Fibroblast of gingiva (primary cell): Measurements from ENCODE around the gene DTNBP1.

ENCODE experiments used
- DNase-seq: peaks from one replicate; pipeline ENCODE4 v3.0.0-alpha.2; 2011; ENCODE audit warnings: low read depth

DTNBP1 gene

DNA sequence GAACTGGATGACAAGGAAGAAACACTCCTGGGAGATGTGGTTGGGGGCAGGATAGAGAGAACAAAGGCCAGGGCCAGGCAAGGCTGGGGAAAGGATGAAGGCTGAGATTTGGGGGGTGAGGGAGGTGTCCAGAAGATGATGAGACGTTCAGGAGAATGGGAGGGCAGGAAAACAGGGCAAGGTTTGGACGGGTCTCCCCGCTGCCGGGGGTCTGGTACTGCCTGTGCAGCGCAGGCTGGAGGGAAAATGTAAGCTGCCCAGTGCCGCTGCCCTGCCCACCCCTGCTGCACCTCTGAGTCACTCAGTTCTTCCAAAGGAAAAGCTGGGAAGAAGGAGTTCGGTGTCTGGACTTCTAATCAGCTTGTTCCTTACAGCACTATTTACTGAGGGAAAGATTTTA is 130.9 kb downstream of the DTNBP1 start:
- DNase-seq: no peak

DNA sequence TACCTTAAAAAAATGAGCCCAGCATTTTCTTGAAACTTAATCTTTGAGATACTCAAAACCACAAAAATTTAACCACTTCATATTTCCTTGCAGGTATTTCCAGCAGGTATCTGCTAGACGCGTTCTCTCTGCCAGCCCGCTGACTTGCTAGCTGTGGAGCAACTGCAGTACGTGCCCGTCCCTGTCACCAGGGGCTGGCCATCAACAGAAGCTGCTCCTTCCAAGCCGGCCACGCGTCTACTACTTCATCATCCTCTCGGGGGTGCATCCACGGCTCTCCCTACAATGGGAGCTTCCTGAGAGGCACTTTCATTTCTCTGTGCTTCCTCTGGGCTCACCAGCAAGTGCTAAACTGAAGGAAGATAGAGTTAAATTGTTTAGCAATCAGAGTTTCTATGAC is 132.4 kb downstream of the DTNBP1 start:
- DNase-seq: no peak

DNA sequence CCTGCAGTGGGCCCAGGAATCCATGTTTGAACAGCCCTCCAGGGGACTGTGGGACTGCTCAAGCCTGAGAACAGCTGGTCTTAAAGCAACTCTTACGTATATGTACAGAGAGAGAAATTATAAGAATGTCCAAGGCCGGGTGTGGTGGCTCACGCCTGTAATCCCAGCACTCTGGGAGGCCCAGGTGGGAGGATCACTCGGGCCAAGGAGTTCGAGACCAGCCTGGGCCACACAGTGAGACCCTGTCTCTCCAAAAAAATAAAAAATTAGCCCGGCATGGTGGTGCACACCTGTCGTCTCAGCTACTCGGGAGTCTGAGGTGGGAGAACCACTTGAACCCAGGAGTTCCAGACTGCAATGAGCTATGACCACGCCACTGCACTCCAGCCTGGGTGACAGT is 134.0 kb downstream of the DTNBP1 start:
- DNase-seq: no peak

DNA sequence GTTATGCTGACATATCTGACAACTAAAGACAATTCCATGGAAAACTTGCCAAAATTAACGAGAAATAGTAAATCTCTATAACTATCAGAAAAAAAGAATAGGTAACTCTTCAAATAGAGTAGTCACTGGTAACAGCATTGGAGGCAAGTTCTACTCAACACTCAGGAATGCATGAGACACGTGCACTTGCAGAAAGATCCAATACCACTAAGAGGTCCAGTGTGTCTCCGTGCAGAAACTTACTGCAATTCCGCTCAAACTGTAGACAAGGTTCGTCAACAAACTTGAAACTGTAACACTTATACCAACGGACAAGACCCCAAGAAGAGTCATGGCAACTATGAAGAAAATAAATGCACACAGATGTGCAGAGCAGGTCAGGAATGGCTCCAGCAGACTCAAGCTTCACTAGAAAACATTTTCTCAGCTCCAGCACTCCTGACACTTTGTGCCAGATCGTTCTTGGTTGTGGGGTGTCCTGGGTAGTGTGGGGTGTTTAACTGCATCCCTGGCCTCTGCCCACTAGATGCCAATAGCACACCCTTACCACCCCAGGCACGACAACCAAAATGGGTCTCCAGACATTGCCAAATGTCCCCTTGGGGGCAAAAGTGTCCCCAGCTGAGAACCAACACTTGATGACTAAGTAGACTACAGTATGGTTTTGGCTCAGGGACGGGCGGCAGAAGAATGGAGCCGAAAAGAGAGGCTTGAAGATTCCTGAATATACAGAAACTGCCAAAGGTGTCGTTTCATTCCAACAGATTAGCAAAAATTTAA is 134.8 kb downstream of the DTNBP1 start:
- DNase-seq: no peak

DNA sequence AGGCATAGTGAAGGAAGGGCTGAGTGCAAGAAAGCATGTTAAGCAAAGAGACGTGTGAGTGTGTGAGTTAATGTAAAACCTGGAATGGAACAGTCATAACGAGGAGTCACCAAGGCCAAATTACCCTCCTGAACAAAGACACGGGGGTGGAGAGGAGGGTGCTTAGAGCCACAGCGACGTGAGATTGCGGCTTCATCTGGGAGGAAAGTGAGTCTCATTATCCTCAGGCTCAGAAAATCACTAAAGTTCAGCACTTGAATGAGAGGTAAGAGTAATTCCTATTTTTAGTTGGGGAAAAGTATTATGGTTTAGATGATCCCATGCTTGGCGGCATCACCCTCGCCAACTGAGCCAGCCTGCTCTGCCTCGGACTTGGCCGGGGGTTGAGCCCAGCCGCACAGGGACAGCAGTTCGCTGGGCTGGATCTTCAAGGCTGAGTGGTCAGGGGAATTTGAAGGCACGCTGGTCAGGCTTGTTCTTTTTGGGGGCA is 136.6 kb downstream of the DTNBP1 start:
- no peak for DNase-seq

DNA sequence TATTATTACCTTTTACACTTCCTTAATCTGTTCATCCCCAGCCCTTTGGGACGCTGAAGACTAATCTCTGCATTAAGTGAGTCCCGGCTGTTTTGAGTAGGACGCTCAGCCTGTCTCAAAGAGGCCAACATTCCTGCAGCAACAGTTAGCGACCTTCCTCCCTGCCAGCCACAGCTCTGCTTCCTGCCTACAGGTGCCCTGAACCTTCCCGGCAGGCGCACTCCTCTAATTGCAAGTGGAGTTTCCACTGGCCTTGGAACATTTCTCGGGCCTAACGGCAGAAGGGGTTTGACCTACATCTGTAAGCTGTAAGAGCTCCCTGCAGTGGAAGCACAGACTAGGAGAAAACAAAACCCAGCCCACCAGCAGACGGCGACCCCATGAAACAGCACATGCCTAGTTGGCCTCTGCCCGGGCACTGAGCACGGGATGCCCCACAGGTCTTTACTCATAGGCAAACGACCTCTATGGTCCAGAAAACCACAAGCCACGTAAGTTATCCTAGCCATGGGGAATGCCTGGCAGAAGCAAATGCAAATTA is 137.9 kb downstream of the DTNBP1 start:
- DNase-seq: no peak

DNA sequence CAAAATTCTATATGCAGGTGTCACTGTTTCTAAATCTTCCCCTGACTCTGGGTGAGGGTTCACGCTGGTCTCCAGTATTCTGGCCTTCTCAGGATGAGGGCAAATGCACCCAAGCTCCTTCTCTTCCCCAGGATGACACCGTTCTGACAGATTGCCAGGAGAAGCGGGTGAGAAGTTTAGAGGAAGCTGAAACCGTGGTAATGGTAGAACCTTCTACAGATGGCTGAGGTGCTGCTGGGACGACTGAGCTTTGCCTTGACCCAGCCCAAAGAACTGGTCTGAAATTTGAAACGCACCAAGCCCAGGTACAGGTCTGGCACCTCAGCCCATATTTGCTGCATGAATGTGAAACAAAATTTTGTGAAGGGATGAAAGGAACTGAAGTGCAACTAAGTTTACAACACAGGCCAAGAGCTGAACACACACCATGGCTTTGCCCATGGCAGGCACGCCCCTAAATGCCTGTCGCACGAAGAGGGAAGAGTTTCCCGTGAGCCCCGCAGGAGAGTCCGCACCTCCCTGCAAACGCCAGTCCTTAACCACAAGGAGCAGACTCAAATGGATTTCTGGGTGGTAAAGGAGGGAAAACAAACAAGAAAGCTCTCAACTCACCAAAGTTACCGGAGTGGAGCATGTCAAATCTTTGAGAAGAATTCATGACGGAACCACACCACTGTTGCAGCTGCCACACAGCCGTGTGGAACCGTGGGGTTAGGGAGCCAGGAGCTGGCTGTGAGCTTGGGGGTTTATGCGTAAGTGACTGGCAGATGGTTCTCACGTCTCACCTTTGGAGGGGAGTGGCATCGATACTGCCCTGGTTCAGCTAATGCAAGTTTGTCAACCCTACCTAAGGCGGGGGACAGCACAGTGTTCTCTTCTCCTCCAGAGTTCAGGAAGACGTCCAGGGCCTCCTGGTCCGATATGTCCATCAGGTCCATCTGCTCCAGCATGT is 138.9 kb downstream of the DTNBP1 start:
- no peak for DNase-seq

DNA sequence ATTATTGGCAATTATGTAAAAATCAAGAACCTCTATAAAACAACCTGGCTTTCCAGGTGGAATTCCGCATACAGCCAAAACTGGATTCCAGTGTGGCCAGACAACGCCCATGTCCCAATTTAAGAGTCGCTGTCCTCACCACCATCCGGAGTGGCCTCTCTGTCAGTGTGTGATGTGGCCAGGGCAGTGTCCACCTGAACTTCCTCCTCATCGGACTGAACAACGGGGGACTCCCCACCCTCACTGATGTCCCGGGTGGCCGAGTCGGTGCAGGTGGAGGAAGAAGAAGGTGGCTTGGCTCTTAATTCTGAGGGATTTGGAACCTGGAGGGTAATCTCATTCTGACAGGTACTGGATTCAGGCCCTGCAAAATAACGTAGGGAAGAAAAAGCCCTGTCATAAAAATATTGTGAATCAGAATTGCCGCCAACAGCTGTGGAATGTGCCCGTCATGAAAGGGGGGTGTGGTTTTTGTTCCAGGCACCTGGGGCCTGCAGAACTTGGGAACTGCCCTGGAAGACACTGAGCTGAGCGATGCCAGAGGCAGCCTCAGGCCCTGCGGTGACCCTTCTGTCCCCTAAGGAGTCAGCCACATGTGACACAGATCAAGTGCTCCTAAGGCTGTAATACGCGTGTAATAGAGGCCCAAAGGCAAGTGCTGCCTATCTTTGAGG is 139.8 kb downstream of the DTNBP1 start:
- no peak for DNase-seq

DNA sequence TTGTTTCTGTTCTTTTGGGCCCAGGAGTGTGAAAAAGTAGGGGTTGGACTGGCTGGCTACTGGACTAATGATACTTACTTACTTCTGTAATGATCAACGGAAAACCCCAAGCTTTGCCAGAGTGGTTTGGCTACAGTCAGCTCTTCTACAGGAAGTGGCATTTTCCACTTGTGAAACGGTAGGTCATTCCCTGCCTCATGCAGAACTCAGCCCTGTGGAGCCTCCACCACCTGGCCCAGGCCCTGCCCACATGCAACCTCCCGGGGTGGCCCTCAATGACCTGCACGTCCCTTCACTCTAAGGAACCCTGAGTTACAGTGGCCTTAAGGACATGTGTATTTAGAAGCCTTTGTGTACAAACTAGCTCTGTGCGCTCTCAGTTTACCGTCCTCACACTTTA is 140.4 kb downstream of the DTNBP1 start:
- peak; percentile 36 for DNase-seq

DNA sequence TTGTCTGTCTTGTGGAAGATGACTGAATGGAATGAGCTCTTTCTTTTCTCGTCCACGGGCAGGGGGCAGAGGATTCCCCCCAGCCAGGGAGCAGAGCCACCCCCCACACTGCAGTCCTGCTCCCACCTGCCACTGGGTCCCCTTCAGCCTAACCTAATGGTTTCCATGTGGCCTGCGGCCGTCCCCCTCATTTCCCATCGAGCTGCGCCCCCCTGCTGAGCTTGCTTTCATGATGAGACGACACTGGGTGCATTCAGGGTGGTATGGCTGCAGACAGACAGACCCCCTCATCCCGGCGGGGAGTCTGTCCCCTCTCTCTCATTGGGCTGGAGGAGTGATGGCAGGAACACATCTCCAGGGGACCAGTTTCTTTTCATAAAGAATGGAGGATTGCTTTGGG is 140.8 kb downstream of the DTNBP1 start:
- DNase-seq: no peak

DNA sequence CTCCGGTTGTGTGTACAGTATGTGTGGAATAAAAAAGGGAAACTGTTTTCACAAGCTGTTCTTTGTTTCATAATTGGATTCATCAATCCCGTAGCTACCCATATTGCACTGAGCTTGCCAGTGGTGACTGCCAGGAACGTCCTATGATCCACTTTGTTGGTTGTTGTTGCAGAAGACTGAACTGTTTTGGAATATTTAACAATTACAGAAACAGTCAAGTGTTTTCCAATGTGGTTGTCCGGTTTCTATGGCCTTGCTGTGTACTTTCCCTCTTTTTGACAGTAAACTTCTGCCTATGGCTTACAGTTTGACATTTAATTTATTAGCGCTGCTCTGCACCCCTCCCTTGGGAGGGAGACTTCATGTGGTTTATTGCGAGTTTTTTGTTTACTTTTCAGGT is 141.2 kb downstream of the DTNBP1 start:
- peak; percentile 40 for DNase-seq

DNA sequence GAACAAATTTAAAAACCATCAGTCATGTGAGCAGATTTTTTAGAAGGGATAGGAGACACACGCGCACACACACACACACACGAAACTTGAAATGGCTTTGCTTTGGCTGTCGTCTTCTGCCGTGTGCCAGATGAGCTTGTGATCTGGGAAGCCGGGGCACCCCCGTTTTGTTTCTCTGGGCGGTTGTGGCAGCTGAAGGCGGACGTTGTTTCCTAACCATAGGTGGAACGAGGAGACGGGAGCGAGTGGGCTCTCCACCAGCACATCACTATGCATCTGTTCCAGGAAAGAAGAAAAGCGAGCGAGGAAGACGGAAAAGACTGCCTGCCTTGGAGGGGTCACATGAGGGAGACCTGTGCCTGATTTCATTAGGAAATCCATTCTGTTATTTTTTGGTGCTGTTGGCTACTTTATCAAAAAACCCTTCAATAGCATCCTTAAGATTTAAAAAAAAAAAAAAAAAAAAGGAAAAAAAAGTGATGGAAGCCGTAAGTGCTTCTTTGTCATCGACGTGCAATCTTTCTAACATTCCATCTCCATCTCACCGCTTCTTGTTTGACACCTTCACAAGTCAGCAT is 142.1 kb downstream of the DTNBP1 start:
- DNase-seq: no peak

DNA sequence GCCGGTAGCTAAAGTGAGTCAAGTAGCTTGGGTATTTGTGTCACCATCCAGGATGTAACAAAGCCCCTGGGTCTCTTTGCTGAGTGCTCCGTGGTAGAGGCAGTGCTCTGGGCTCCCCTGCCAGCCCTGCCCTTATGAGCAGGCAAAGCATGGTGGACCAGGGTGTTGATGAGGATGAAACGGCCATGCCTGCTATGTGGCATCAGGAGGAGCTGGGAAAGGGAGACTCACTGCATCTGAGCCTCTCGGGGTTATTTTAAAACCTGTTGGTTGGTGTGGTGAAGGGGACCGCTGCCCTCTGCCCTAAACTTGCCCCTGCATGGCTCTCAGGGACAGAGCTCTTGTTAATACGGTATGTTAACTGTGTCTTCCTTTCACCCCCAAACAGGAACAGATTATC is 143.1 kb downstream of the DTNBP1 start:
- no peak for DNase-seq

DNA sequence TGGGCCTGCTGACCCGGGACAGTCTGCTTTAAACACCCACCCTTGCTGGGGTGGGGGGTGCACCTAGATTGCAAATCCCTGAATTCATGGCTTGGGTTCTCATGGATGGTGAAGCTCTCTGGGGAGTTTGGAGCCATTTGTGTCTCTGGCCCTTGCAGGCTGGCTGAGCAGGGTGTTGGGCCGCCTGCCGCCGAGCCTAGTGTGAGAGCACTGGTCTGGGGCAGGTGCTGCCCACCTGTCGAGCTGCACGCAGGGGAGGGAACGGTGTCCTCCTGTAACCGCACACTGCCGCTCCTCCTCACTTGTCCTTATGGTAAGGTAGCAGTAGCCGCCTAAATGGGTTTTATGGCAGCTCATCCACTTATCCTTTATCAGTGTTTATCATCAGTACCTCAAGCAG is 143.9 kb downstream of the DTNBP1 start:
- no peak for DNase-seq

DNA sequence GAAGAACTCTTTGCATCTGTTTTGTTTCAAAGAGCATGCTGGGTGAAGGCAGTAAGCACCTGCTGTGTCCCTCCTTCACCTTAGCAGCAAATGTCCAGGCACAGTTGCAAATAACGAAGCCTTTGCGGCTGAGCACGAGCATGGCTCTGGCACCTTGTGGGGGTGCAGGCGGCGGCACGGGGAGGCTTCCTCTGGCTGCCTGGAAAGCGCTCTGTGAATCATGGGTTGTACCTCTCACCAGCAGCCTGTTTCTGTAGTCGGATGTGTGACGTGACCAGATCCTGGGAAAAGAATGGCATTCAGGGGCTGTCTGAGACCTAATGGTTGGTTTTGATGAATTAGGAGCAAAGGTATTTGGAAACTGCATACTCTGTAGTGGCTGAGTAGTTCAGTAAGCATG is 144.8 kb downstream of the DTNBP1 start:
- DNase-seq: no peak

DNA sequence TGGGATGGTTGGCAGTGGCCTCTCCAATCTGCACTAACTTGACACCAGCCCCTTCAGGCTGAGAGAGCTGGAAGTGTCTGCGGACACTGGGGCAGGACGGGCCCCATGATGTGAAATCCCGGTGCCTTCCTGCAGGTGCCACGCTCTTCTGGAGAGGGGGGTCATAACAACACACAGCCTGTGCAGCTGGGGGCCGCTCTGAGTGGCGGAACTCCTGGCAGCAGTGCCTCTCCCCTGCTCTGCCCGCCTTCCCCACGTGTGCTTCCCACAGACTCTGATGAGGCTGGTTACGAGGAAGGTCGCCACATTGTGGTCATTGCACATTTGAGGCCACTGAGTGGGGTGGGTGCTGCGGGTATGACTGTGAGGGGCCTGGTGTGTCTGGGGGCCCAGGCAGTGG is 145.2 kb downstream of the DTNBP1 start:
- no peak for DNase-seq

DNA sequence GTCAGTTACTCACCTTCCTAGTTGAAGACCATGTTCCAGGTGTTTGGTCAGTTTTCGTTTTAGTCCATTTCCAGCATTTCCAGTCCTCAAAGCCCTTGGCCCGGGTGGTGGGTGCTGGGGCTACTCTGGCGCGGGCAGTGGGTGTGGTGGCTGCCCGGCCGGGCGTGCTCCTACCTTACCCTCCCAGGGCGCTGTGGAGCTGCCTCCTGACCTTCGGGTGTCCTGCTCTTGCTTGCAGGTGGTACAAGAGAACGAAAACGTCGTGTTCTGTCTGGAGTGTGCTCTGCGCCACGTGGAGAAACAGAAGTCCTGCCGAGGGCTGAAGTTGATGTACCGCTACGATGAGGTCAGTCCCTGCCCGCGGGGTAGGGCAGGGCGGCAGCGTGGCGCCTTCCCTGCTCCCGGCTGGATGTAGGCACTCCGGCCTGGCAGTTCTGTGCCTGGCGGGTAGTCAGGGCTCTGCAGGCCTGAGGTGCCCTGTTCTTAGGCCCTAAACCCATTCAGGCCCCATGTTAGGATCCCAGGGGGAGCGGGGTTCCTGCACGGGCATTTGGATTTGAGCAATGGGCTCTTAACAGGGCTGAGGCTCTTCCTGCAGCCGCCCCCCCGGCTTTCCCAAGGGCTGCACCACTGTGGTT is 145.8 kb downstream of the DTNBP1 start:
- no peak for DNase-seq

DNA sequence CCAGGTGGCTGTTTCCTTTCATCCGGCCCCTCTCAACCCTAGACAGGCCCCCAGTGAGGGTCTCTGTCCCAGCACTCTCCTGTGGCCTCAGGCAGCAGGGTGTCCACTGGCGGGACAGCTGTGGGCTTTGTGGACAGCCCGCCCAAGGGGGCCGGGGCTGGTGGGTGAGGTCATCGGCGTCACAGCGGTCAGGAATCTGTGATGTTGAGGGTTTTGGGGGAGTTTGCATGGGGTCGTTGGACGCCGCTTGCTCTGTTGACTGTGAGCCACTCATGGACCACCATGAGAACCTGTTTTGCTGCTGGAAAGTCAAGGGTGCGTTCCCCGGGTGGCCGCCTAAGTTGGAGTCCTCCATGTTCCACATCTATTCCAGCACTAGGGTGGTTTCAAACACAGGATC is 146.4 kb downstream of the DTNBP1 start:
- no peak for DNase-seq

DNA sequence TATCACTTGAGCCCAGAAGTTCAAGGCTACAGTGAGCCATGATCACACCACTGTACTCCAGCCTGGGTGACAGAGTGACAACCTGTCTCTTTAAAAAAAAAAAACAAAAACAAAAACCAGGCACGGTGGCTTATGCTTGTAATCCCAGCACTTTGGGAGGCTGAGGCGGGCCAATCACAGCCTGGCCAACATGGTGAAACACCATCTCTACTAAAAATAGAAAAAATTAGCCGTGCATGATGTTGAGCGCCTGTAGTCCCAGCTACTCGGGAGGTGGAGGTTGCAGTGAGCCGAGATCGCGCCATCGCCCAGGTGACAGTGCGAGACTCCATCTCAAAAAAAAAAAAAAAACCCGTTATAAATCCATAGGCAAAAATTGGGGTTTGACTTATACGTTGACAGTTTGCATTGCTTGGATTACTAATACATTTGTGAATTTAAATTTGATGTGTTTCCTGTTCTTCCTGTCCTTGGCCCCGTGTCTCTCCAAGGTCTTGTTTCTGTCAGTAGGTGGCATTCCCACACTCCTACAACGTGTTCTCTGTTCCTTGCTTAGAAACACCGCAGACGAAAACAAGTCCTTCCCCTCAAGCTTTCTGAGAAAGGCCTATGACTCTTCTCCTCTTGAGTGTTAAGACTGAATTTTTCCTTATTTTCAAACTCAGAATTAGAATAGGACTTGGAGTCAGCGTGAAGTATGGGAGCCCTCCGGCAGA is 147.0 kb downstream of the DTNBP1 start:
- no peak for DNase-seq

DNA sequence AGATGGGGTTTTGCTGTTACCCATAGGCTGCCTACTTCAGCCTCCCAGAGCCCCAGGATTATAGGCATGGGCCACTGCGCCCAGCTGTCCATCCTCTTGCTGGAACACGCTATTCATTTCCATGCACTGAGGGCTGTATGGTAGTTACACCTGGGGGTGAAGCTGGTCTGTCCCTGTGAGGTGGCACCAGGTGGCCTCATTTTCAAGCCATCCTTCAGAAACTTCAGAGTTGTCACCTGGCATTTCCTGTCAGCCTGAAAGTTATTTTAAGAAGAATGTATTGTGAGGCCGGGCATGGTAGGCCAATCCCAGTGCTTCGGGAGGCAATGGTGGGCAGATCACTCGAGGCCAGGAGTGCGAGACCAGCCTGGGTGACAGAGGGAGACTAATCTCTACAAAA is 147.6 kb downstream of the DTNBP1 start:
- DNase-seq: no peak
